HG02798 (cell line): ENCODE data around the gene ZBTB4.

Experiments
- ATAC-seq: cut with Tn5 transposase; IDR thresholded peaks from one replicate; pipeline ENCODE4 v1.9.1; 2021; ENCODE audit warnings: mild to moderate bottlenecking; ENCODE audit not compliant: unreplicated experiment, poor library complexity

Gene ZBTB4

GRCh38 chr17:7426203-7426863 is 53.1 kb downstream of the ZBTB4 start:
- no peak for ATAC-seq

GRCh38 chr17:7425756-7426155 is 53.7 kb downstream of the ZBTB4 start:
- no peak for ATAC-seq

- no peak for ATAC-seq
These were observed 54.1 kb downstream of the ZBTB4 start, which contains the start of gene SPEM2 for GRCh38 chr17:7425316-7425715. TSS of gene SPEM2 (plus strand) at chr17:7425616. CDS start at chr17:7425689, 73 bp downstream.

- no peak for ATAC-seq
These were observed 55.8 kb downstream of the ZBTB4 start for GRCh38 chr17:7423679-7424078.

- ATAC-seq, result no peak
These were observed 58.2 kb downstream of the ZBTB4 start for GRCh38 chr17:7421186-7421585.

- no peak for ATAC-seq
These were observed 59.4 kb downstream of the ZBTB4 start, which contains the start of gene SPEM1 for GRCh38 chr17:7419819-7420610. TSS of gene SPEM1 (plus strand) at chr17:7420324. CDS start at chr17:7420385, 61 bp downstream.

GRCh38 chr17:7418472-7419152 is 60.8 kb downstream of the ZBTB4 start:
- ATAC-seq, result no peak

- no peak for ATAC-seq
These were observed 62.3 kb downstream of the ZBTB4 start for GRCh38 chr17:7417056-7417655.

- ATAC-seq, result no peak
These were observed 63.1 kb downstream of the ZBTB4 start for GRCh38 chr17:7416323-7416722.

- no peak for ATAC-seq
These were observed 63.6 kb downstream of the ZBTB4 start for GRCh38 chr17:7415784-7416183.

- no peak for ATAC-seq
These were observed 64.6 kb downstream of the ZBTB4 start for GRCh38 chr17:7414837-7415236.

GRCh38 chr17:7413346-7413985 is 66.0 kb downstream of the ZBTB4 start:
- no peak for ATAC-seq

- no peak for ATAC-seq
These were observed 68.0 kb downstream of the ZBTB4 start for GRCh38 chr17:7411427-7411750.

- no peak for ATAC-seq
These were observed 68.6 kb downstream of the ZBTB4 start for GRCh38 chr17:7410634-7411426.

GRCh38 chr17:7409716-7410115 is 69.7 kb downstream of the ZBTB4 start:
- no peak for ATAC-seq
